Urinary bladder (tissue), 4 donors: ENCODE results near the gene GSTM4. TPM values are rescaled to one million over a fixed set of nuclear protein-coding genes. Genes with fewer than 3 reads are reported as not detected.

Experiments used
- DNase-seq: peaks from one replicate; pipeline ENCODE4 v3.0.0-alpha.2; 2015; ENCODE audit errors: extremely low spot score
- H3K27ac ChIP-seq: one replicate; pipeline ENCODE4 v1.5.1; 2013; ENCODE audit warnings: low read depth, mild to moderate bottlenecking, moderate library complexity
- H3K36me3 ChIP-seq: one replicate; pipeline ENCODE4 v1.6.1; 2013; ENCODE audit warnings: mild to moderate bottlenecking, moderate library complexity; ENCODE audit not compliant: insufficient read depth
- H3K4me1 ChIP-seq: one replicate; pipeline ENCODE4 v1.6.1; 2013; ENCODE audit warnings: mild to moderate bottlenecking, moderate library complexity; ENCODE audit not compliant: insufficient read depth
- H3K4me3 ChIP-seq: one replicate; pipeline ENCODE4 v1.5.1; 2013; ENCODE audit warnings: low read depth, low read length
- WGBS: extraction: QIAGEN DNeasy Blood & Tissue Kit; methylation state at CpG from one replicate; pipeline ENCODE4 v1.1.7; 2013; 5-methylcytosine and 5-hydroxymethylcytosine counted together
- polyA plus RNA-seq: library from polyadenylated mRNA; stranded (reverse); fragments of 200-250 nt; gene quantifications from one replicate; pipeline ENCODE4 v1.2.3, GENCODE V29; 2013
- total RNA-seq: library from RNA; depleted of rRNA; stranded (reverse); fragments of >200 nt; gene quantifications from one replicate; pipeline ENCODE4 v1.2.3, GENCODE V29; 2014
- donor health status: healthy with polysubstance abuse.
- donor health status: healthy.

The GSTM4 gene
- total and polyA plus RNA-seq, 2 donors = 12.4 to 58.2 TPM

DNA sequence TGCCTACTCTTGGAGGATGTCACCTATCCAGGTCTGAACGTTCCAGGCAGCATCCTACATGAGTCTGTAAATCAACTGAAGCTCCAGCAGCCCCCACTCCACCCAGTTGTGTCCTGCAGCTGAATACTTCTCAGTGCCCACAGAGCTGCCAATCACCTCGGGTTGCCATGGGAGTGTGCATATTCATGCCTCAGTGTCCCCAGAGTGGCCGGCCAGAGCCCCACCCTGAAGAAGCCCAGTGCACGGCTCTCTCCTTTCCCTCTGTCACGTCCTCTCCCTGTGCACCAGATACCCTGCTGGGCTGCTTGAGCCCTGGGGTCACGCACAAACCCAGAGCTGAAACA is 16.1 kb upstream of the GSTM4 start:
- no peak for DNase-seq
- no peaks in the 10 kb centered on the region for H3K4me1 ChIP-seq

DNA sequence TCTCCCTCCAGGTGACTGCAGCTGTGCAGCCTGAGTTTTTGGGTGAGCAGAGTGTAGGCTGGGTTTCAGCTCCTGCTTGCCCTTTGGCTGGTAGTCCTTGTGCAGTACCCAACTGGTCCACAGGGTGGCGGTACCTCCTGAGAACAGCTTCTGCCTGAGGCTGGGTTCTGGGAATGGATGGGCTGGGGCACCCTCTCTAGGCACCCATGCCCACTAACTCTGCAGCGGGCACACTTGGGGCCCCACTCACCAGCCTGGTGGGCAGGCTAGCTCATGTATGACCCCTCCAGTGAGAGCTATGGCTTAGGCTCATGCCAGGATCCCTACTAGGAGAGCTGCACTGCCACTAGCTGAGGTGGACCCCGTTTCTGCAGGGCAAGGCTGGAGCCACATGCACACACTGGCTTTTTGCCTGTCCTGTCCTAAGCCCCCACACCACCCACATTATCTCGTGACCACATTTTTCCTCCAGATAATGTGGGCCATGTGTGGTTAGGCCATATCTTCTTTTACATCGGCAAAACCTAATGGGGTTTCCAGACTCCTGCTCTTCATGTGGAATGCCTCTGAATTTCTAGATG is 15.5 kb upstream of the GSTM4 start:
- 47% methylated on average over 5 of the region's 5 CpGs for WGBS
- no peaks in the 10 kb centered on the region for H3K36me3 ChIP-seq
- H3K4me1 ChIP-seq = no peaks in the 10 kb centered on the region
- H3K27ac ChIP-seq = no peak overlapping the region
- DNase-seq = no peak
- no peak overlapping the region for H3K4me3 ChIP-seq

More for the DNA sequence above, 16.1 kb upstream of the GSTM4 start:
- Histone ChIP-seq H3K36me3 (no peaks in the 10 kb centered on the region), H3K4me3 (no peak overlapping the region), H3K27ac (no peak overlapping the region)
- 55% methylated on average over 6 of the region's 6 CpGs for WGBS

DNA sequence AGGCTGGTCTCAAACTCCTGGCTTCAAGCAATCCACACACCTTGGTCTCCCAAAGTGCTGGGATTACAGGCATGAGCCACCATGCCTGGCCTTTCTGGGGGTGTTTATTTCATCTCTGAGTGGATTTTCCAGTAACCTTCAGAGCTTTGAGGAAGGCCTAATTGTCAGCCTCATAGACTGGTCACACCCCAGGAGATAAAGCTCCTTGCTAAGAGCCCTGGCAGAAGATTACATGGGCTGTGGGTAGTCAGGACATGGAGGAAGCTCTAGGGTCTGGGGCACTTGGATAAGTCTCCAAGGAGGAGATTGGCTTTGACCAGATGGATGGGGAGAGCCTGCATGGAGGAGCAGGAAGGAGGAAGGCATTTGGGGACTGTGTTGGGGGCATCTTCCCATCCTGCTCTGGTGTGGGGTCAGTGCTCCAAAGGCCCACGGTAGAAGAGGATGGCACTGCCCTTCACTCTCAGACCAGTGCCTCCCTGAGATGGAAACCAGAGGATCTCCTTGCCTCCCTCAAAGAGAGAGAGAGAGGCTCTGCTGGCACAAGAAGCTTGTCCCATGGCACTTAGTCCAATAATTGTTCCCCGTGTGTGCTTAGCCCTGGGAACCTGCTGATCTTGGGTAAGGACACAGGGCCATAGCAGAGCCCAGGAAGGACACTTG is 14.7 kb upstream of the GSTM4 start:
- no peak overlapping the region for H3K4me3 ChIP-seq
- no peak for DNase-seq
- 74% methylated on average over 2 of the region's 2 CpGs for WGBS
- no peaks in the 10 kb centered on the region for H3K36me3 ChIP-seq
- H3K4me1 ChIP-seq = no peaks in the 10 kb centered on the region
- no peak overlapping the region for H3K27ac ChIP-seq

DNA sequence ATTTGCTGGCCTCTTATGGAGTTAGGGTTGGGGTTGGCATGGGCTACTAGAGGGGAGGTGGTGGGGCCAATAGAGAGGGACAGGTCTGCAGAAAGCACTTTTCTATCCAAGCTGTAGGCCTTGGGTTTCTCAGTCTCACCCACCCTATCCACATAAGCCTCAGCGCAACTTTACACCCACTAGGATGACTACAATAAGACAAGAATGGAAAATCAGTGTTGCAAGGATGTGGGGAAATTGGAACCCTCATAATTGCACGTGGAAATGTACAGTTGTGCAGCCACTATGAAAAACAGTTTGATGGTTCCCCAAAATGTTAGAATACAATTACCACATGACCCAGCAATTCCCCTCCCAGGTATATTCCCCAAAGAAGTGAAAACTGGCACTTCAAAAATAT is 14.0 kb upstream of the GSTM4 start:
- DNase-seq = no peak
- no peak overlapping the region for H3K4me3 ChIP-seq
- no peaks in the 10 kb centered on the region for H3K4me1 ChIP-seq
- 87% methylated on average over 2 of the region's 2 CpGs for WGBS
- no peaks in the 10 kb centered on the region for H3K36me3 ChIP-seq
- H3K27ac ChIP-seq = no peak overlapping the region

DNA sequence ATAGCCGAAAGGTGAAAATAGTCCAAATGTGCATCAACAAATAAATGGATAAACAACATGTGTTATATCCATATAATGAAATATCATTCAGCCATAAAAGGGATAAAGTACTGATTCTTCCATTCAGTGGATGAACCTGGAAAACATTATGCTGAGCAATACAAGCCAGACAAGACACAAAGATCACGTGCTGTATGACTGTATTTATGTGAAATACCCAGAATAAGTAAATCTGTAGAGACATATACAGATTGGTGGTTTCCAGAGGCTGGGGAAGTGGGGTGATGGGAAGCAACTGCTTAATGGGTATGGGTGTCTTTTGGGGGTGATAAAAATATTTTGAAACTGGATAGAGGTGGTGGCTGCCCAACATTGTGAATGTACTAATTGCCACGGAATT is 13.3 kb upstream of the GSTM4 start:
- no peak for DNase-seq
- H3K4me3 ChIP-seq = no peak overlapping the region
- H3K36me3 ChIP-seq = no peaks in the 10 kb centered on the region
- H3K4me1 ChIP-seq = no peaks in the 10 kb centered on the region
- WGBS = 82% methylated on average over 3 of the region's 3 CpGs
- H3K27ac ChIP-seq = no peak overlapping the region

DNA sequence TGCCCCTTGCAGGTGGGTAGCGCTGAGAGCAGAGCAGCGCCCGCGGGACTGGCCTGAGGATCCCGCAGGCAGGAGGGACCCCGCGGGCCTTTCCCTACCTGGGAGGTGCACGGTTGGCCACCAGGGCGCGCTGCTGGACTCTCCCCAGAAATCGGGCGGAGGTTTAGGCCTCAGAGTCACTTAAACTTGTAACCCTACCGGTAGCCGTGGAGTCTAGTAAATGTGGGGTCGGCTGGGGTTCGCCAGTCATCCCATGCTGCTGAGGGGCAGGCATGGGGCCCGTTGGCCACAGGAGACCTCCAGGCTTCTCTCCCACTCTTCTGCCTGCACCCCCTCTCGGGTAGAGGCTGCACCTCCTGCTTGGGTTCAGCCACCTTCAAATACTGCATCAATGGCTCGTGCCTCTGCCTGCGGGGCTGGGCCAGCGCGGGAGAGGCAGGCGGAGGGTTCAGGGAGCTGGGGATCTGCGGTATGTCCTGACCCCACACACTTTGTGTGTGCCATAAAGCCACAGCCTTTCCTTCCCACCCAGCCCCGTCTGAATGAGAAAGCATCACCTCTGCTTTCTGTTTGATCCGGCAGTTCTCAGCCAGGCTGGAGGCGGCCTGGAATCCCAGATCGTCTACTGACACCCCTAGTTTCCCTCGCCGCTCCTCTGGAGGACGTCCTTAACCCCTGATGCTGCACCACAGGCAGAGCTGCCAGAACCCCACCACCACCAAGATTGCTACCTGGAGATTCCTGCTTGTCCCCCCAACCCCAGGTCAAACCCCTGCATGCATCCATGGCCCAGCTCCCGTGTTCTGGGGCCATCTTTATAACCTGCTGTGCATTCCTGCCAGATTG is 12.3 kb upstream of the GSTM4 start:
- DNase-seq = no peak
- Histone ChIP-seq H3K4me3 (no peak overlapping the region), H3K36me3 (no peaks in the 10 kb centered on the region), H3K27ac (no peak overlapping the region), H3K4me1 (no peaks in the 10 kb centered on the region)
- WGBS = 36% methylated on average over 32 of the region's 32 CpGs

DNA sequence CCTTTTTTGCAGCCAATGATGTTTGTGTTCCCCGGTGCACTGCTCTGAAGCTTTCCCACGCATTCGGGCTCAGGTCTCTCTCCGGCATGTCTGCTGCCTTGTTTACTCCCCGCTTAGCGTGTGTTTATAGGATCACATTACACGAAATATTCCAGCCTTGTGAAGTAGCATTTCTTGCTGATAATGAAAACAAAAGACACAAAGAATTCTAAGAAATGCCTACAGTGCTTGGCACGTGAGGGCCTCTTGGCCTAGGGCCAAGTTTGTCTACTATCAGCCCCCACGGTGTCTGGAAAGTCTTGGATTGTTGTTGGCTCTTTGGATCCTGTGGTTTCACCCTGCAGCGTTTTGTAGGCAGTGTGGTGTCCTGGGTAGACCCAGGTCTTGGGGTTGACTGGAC is 11.2 kb upstream of the GSTM4 start:
- DNase-seq = no peak
- H3K4me3 ChIP-seq = no peak overlapping the region
- H3K4me1 ChIP-seq = no peaks in the 10 kb centered on the region
- no peaks in the 10 kb centered on the region for H3K36me3 ChIP-seq
- 32% methylated on average over 10 of the region's 10 CpGs for WGBS
- H3K27ac ChIP-seq = no peak overlapping the region

DNA sequence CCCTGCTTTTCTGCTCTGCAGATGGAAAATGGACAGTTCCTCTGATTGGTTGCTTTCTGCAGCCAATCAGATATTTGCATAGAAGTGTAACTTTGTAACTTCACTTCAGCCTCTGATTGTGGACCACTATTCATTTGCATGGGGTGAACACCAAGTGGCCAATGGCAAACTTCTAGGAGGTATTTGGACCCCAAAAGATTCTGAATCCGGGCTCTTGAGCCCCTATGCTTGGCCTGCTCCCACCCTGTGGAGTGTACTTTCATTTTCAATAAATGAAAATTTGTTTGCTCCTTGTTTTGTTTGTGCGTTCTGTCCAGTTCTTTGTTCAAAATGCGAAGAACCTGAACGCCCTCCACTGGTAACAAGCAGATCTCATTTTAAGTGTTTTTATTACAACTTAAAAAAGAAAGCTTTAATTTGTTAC is 6.4 kb upstream of the GSTM4 start:
- no peaks in the 10 kb centered on the region for H3K36me3 ChIP-seq
- no peak overlapping the region for H3K4me3 ChIP-seq
- H3K27ac ChIP-seq = no peak overlapping the region
- H3K4me1 ChIP-seq = no peaks in the 10 kb centered on the region
- WGBS = 49% methylated on average over 4 of the region's 4 CpGs
- no peak for DNase-seq

DNA sequence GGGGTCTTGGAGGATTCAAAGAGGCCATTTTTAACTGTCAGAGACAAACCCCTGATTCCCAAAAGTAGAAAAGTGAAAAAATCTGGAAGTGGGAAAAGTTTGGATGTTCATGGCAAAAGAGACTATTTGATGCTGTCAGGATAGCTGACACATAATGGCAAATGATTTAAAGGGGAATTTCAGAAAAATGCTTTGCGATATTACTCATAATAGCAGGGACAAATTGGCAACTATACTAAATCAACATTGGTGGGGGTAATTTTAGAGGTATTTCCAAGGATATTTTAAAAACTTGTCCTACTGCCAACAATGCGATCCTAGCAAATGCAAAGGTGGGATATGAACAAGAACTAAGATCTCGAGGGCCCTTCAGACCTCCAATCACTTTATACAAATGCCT is 5.3 kb upstream of the GSTM4 start:
- Histone ChIP-seq H3K36me3 (no peaks in the 10 kb centered on the region), H3K27ac (no peak overlapping the region), H3K4me1 (no peaks in the 10 kb centered on the region), H3K4me3 (no peak overlapping the region)
- no peak for DNase-seq
- 90% methylated on average over 3 of the region's 3 CpGs for WGBS

DNA sequence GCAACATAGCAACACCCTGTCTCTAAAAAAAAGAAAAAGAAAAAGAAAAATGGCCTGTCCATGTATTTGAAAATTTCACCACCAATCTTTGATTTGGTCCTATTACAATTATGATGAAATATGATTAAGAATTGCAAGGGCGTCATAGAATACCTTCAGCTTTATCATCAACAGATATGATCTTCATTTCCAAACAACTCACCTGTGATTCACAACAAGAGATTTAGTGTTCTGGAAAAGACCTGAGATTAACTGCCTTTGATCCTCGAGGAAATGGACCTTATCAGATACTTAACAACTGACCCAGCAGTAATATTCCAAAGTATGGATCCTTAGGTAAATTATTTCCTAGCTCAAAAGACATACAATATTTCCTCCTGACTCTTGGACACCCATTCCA is 3.5 kb upstream of the GSTM4 start:
- DNase-seq = no peak
- 48% methylated on average over 2 of the region's 2 CpGs for WGBS
- Histone ChIP-seq H3K27ac (no peak overlapping the region), H3K4me1 (no peaks in the 10 kb centered on the region), H3K36me3 (no peaks in the 10 kb centered on the region), H3K4me3 (no peak overlapping the region)

DNA sequence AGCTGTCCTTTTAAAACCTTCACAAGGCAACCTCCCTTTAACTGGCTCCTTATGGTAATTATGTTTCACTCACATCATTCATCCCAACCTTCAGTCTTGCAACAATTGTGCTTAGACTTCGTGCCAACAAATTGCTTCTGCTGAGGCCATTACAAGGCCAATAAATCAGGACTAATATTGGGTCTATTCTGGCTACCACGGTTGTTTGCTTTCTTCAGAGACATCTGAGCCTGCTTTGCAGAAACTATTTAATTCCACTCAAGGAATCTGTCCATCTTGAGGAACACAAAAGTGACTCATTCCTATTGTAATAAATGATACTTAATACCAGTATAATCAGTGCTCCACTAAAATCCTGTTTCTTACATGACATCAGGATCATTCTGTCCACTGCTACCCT is 2.6 kb upstream of the GSTM4 start:
- H3K27ac ChIP-seq = no peak overlapping the region
- H3K36me3 ChIP-seq = no peaks in the 10 kb centered on the region
- H3K4me1 ChIP-seq = no peaks in the 10 kb centered on the region
- WGBS = 63% methylated on average over 2 of the region's 2 CpGs
- no peak for DNase-seq
- H3K4me3 ChIP-seq = no peak overlapping the region

DNA sequence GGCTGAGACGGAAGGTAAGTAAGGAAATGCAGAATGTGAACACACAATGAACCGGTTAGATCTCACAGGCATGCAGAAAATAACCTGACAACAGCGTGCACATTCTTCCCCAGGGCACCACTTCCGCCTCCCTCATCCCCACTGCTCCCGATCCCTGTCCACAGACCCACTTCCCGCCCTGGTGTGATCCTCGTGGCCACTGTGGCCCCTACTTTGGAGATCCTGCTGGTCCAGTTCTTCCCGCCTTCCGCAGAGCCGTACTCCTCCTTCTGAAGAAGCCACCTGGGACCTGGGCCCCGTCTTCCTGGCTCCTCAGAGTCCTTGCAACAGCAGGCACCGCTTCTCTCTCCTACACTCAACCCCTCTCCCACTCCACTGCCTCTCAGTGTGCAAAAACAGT is 1.4 kb upstream of the GSTM4 start:
- WGBS = 89% methylated on average over 12 of the region's 12 CpGs
- no peak for DNase-seq
- Histone ChIP-seq H3K36me3 (no peaks in the 10 kb centered on the region), H3K4me3 (no peak overlapping the region), H3K27ac (no peak overlapping the region), H3K4me1 (no peaks in the 10 kb centered on the region)

DNA sequence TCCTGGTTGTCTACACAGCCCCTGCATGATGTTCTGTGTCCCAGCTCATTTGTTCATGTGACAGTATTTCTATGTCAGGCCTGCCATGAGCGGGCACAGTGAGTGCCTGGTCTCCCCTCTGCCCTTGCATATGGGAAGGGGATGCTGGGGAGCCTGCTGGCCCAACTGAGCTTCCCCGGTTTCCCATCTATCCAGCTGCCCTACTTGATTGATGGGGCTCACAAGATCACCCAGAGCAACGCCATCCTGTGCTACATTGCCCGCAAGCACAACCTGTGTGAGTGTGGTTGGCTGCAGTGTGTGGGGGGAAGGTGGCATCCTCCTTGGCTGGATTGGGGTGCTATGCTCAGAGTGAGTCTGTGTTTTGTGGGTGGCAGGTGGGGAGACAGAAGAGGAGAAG is 1.5 kb downstream of the GSTM4 start:
- no peak for DNase-seq
- WGBS = 92% methylated on average over 4 of the region's 4 CpGs
- H3K27ac ChIP-seq = no peak overlapping the region
- H3K36me3 ChIP-seq = no peaks in the 10 kb centered on the region
- H3K4me1 ChIP-seq = no peaks in the 10 kb centered on the region
- no peak overlapping the region for H3K4me3 ChIP-seq

DNA sequence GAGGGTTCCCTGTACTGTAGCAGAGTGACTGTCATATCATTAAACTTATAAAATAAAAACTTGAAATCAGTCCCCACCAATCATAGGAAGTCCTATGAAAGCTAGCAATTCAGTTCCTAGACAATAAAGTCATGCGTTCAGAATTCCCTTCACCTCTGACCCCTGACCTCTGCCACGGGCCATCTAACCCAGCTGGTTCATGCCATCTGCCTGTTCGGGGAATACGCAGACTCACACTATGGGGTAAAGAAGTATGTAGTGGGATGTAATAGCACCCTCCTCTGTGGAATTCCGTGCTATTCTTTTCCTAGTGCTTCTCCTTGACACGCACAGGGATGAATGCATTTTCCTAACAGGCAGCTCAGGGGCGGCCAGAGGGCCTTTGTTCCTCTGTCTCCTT is 2.1 kb downstream of the GSTM4 start:
- no peak overlapping the region for H3K27ac ChIP-seq
- no peaks in the 10 kb centered on the region for H3K4me1 ChIP-seq
- H3K4me3 ChIP-seq = no peak overlapping the region
- DNase-seq = no peak
- WGBS = 80% methylated on average over 7 of the region's 7 CpGs
- H3K36me3 ChIP-seq = no peaks in the 10 kb centered on the region
